NT2/D1 (cell line): Measurements from ENCODE around the gene FLRT2.

ENCODE experiments used
- SUZ12 ChIP-seq: IDR thresholded peaks from 2 replicates; pipeline ENCODE4 v1.6.1; 2011; ENCODE audit not compliant: insufficient read length, insufficient read depth; ENCODE audit errors: extremely low read depth
- YY1 ChIP-seq: IDR thresholded peaks from 2 replicates; pipeline ENCODE4 v1.6.1; 2011; ENCODE audit not compliant: insufficient read length, insufficient read depth
- ZNF274 ChIP-seq: IDR thresholded peaks from 2 replicates; pipeline ENCODE4 v1.6.1; 2011; ENCODE audit warnings: mild to moderate bottlenecking, low read depth, low read length

DNA sequence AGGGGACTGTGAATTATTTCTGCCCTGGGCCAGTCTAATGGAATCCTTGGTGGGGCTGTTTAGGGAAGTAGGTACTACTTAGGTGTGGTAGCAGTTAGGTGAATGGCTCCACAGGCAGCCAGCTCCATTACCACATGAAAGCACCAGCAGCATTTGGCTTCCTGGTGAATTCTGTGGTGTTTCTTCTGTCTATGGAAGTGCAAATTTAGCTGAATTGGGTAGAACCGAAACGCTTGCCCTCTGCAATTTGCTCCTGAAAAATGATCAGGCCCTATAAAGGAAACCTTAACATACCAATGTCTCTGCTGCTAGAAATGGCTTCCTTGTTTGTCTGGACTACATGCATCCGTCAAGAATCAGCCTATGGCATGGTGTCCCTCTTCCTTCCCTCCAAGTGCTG is 16.4 kb downstream of the FLRT2 start:
- TF ChIP-seq ZNF274, result no peak
- TF ChIP-seq YY1, result no peak
- TF ChIP-seq SUZ12, result no peak
